GM21786 (cell line): ENCODE measurements around the gene SLC35F5.
"Not testable (repeated sequence)": the region's sequence is repeated elsewhere in the genome, so short reads cannot be mapped to it uniquely, and the experiment has no call there.

Experiments used
- ATAC-seq: cut with Tn5 transposase; IDR thresholded peaks from one replicate; pipeline ENCODE4 v1.9.1; 2021; ENCODE audit not compliant: unreplicated experiment

Gene SLC35F5

GRCh38 chr2:113698892-113699447 is 57.5 kb downstream of the SLC35F5 start:
- ATAC-seq, result peak; percentile 48

- not testable (repeated sequence) for ATAC-seq
Measured at GRCh38 chr2:113698251-113698650, 58.2 kb downstream of the SLC35F5 start.

GRCh38 chr2:113697516-113697915 is 58.9 kb downstream of the SLC35F5 start:
- ATAC-seq, result no peak

- ATAC-seq, result no peak
Measured at GRCh38 chr2:113694438-113694837, 62.0 kb downstream of the SLC35F5 start.

- peak; percentile 76 for ATAC-seq
Measured at GRCh38 chr2:113692698-113693428, 63.6 kb downstream of the SLC35F5 start.

GRCh38 chr2:113690871-113691270 is 65.6 kb downstream of the SLC35F5 start:
- ATAC-seq, result not testable (repeated sequence)

- ATAC-seq, result no peak
Measured at GRCh38 chr2:113686537-113686936, 69.9 kb downstream of the SLC35F5 start.

GRCh38 chr2:113685471-113685870 is 71.0 kb downstream of the SLC35F5 start:
- ATAC-seq, result no peak

GRCh38 chr2:113679457-113679856 is 77.0 kb downstream of the SLC35F5 start:
- no peak for ATAC-seq

GRCh38 chr2:113677330-113677729 is 79.1 kb downstream of the SLC35F5 start:
- ATAC-seq, result no peak

GRCh38 chr2:113676623-113677266 is 79.7 kb downstream of the SLC35F5 start:
- no peak for ATAC-seq

GRCh38 chr2:113675875-113676274 is 80.6 kb downstream of the SLC35F5 start:
- ATAC-seq, result no peak

GRCh38 chr2:113672326-113672932 is 84.0 kb downstream of the SLC35F5 start:
- ATAC-seq, result no peak

GRCh38 chr2:113669013-113669412 is 87.4 kb downstream of the SLC35F5 start:
- ATAC-seq, result not testable (repeated sequence)

GRCh38 chr2:113664761-113665533 is 91.5 kb downstream of the SLC35F5 start:
- ATAC-seq, result not testable (repeated sequence)

GRCh38 chr2:113663285-113664060 is 93.0 kb downstream of the SLC35F5 start:
- not testable (repeated sequence) for ATAC-seq
